ENCODE results near the gene LPP.

Gene LPP

DNA sequence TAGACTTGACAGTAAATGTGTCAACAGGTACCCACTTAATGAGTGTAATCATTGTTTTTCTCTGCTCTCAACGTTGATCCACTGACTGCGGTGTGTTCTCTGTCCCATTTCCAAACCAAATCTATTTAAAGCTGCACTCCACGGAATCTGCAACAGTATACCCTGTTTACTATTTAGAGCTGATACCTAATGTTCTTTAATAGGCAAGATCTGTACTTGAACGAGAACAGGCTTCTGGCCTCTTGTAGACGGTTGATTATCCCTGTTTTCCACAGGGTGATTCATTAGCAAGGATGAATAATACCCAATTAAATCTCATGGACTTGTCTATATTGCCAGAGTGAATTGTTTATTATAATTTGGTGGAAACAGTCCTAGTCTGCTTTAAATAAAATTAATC lies 189.9 kb downstream of the LPP start:
- Histone ChIP-seq H3K36me3 (replicated peaks) (no peaks in the 10 kb centered on the region), H3K9me3 (no peaks in the 10 kb centered on the region), H3K27me3 (ENCODE audit: low read depth) (no peaks in the 10 kb centered on the region), H3K4me1 (no peaks in the 10 kb centered on the region), H3K4me3 (no peak overlapping the region)
- in situ Hi-C loops (cut with MboI; ENCODE audit: low sequenced_read_pairs): no loop called here
- no peak for DNase-seq (ENCODE audit: low spot score in 2 of 2)

DNA sequence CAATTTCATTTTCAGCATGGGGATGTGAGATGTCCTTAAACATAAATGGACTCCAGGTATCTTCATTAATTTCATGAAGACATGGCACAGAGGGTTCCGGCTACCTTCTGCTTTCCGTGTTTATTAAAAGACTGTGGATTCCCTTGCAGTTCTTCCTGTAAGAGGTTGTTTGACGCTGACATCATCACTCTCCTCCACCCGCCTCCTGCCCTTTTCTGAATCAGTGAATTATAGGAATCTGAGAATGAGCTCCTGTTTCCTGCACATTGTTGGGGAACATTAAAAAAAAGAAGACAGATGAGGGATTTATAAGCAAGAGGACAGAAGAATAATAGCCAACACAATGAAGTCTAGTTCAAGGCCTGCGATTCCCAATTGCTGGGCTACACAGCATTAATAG lies 191.3 kb downstream of the LPP start:
- DNase-seq (ENCODE audit: low spot score in 2 of 2): no peak
- H3K4me1 ChIP-seq: no peaks in the 10 kb centered on the region
- no peaks in the 10 kb centered on the region for H3K9me3 ChIP-seq
- in situ Hi-C loops (cut with MboI; ENCODE audit: low sequenced_read_pairs): no loop called here
- no peaks in the 10 kb centered on the region for H3K36me3 ChIP-seq (replicated peaks)
- no peaks in the 10 kb centered on the region for H3K27me3 ChIP-seq (ENCODE audit: low read depth)
- H3K4me3 ChIP-seq: no peak overlapping the region

DNA sequence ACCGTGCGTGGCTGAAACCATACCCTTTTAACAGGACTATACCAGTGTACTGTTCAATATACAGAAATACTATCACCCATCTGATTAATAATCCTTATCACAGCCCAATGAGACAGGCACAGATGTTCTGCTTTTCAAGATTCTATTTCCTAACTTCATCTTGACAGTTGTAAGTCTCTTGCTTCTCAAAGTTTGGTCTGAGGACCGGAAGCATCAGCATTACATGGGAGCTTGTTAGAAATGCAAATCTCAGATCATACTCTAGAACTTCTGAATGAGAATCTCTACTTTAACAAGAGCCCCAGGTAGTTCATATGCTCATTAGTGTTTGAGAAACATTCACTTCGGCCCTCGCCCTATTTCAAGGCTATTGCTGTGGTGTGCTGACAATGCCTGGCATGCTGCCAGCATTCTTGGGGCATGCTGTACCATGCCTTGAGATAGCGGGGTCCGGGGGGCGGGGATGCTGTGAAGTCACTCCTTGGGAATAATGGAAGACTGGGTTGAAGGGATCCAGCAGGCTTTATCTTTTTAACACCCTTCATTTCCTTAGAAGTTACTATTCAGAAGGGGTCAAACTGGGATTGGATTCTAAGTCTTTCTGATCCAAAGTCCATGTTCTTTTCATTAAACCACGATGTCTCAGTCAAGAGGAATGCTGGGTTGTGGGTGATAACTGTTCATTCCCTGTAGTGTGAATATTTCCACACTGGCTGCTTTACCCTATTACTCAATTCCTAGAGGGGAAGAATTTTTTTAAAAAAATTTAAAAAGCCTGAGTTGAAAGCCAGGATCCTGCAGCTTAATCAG lies 194.7 kb downstream of the LPP start:
- Histone ChIP-seq H3K4me3 (no peak overlapping the region), H3K4me1 (peaks cover 3% of the 10 kb centered on the region; the same call in 1 of the 2 replicates), H3K9me3 (no peaks in the 10 kb centered on the region), H3K27me3 (ENCODE audit: low read depth) (no peaks in the 10 kb centered on the region), H3K36me3 (replicated peaks) (no peaks in the 10 kb centered on the region)
- in situ Hi-C loops (cut with MboI; ENCODE audit: low sequenced_read_pairs): no loop called here
- DNase-seq (ENCODE audit: low spot score in 2 of 2): peak in 1 of 2 experiments; percentile 17

DNA sequence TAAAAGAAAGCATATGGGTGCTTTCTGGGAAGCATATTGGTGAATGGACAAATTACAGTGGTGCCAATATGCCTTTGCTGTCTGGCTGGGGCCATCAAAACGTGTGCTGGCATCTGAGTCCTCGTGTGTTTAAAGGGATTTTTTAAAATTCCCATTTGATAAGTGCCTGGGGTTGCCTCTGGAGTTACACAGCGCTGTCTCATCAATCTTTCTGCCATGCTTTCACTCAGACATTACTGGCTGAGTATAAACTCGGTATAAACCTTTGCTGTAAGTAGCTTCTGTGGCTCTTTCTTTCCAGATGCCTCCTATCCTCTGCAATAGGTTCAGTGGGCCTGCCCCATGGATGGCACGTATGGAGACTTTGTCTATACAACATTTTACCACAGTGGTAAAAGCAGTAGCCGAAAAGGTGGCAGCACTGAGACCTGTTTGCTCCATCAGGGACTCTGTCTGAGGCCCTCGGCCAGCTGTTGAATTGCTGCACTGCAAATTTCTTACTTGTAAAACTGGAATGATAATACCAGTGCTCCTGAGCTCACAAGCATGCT lies 195.5 kb downstream of the LPP start:
- Histone ChIP-seq H3K36me3 (replicated peaks) (no peaks in the 10 kb centered on the region), H3K4me1 (peaks cover 7% of the 10 kb centered on the region; the same call in 1 of the 2 replicates), H3K9me3 (no peaks in the 10 kb centered on the region), H3K27me3 (ENCODE audit: low read depth) (no peaks in the 10 kb centered on the region), H3K4me3 (no peak overlapping the region)
- DNase-seq (ENCODE audit: low spot score in 2 of 2): peak in 1 of 2 experiments; percentile 17
- in situ Hi-C loops (cut with MboI; ENCODE audit: low sequenced_read_pairs): no loop called here

DNA sequence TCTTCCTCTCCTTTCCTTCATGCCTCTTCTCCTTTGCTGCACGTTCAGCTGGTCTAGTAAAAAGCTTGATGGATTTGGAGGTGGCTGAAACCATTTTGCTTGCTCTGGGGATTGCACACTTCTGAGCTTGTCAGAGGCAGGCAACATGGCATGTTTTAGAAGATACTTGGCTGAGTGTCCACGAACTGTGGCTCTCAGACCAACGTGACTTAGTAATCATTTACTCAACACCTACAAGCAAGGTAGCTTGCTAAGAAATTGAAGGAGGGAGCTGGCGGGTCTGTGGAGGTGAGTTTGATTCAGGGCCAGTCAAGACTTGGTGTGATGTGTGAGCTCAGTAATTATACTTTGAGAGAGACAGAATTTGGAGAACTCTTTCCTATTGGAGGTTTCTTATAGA lies 196.0 kb downstream of the LPP start:
- no peaks in the 10 kb centered on the region for H3K27me3 ChIP-seq (ENCODE audit: low read depth)
- in situ Hi-C loops (cut with MboI; ENCODE audit: low sequenced_read_pairs): no loop called here
- peaks cover 10% of the 10 kb centered on the region; the same call in 1 of the 2 replicates for H3K4me1 ChIP-seq
- no peak overlapping the region for H3K4me3 ChIP-seq
- no peak for DNase-seq (ENCODE audit: low spot score in 2 of 2)
- no peaks in the 10 kb centered on the region for H3K36me3 ChIP-seq (replicated peaks)
- H3K9me3 ChIP-seq: no peaks in the 10 kb centered on the region

DNA sequence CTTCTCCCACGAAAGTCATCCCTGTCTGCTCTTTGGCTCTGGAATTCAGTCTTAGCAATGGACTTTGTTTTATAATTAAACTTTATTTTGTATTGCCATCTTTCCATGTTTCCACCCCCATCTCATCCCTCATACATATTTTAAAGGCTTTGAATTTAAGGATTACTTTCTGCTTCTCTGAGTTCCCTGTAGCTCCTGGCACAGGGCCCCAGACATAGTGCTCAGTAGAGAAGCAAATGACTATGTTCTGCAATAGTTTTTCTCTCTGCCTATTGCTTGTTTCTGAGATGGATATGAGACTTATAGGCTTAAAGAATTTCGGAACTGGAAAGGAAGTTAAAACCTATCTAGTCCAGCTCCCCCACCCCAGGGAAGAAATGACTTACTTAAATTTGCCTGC lies 197.0 kb downstream of the LPP start:
- Histone ChIP-seq H3K9me3 (no peaks in the 10 kb centered on the region), H3K4me1 (peaks cover 10% of the 10 kb centered on the region; the same call in 1 of the 2 replicates), H3K4me3 (no peak overlapping the region), H3K36me3 (replicated peaks) (no peaks in the 10 kb centered on the region), H3K27me3 (ENCODE audit: low read depth) (no peaks in the 10 kb centered on the region)
- in situ Hi-C loops (cut with MboI; ENCODE audit: low sequenced_read_pairs): no loop called here
- no peak for DNase-seq (ENCODE audit: low spot score in 2 of 2)

DNA sequence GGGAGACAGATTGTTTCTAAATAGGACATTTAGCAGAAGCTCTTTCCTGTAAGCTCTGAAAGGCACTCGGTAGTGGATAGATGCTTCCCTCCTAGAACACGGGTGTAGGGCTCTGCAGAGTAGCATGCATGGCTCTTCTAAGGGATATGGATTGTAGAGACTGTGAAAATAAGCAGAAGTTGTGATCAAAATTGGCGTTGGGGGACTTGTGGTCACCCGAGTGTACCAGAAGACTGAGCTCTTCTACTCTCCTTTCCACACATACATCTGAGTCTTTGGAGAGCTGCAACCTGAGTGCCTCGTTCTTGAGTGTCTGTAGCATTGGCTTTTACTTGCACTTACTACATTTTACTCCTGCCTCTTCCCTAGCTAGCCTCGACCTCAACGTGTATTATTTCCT lies 197.7 kb downstream of the LPP start:
- H3K4me3 ChIP-seq: no peak overlapping the region
- H3K27me3 ChIP-seq (ENCODE audit: low read depth): no peaks in the 10 kb centered on the region
- H3K9me3 ChIP-seq: no peaks in the 10 kb centered on the region
- in situ Hi-C loops (cut with MboI; ENCODE audit: low sequenced_read_pairs): no loop called here
- no peak for DNase-seq (ENCODE audit: low spot score in 2 of 2)
- no peaks in the 10 kb centered on the region for H3K36me3 ChIP-seq (replicated peaks)
- H3K4me1 ChIP-seq: peaks cover 10% of the 10 kb centered on the region; the same call in 1 of the 2 replicates

DNA sequence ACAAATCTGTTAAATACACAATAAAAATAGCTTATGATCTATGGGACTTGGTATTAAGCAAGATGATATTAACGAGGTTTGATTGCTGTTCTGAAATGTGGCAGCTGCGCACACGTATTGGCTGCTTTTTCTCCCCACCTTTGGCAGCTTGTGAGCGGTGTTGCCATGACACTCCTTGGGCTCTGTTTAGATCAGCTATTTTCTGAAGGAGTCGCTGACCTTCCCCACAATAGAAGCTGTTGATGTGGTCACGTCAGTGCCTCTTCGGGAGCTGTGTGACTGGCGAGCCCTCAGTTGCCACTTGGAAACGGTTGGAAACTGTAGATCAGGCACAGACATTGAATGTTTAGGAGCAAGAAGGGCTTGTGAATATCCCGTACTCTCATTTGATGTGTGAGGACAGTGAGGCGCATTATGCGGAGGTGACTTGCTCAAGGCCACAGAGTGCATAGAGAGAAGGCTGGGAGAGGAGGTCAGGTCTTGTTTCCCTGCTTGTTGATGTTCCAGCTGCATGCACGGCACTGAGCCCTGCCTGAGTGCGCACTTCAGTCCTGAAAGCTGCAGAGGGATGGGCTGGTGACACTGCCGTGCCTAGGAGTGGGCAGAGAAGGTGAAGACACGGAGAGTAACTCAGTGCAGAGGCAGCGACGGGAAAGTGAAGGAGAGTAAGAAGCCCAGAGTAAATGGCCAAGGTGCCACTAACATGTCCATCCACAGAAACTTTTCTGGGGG lies 198.4 kb downstream of the LPP start:
- Histone ChIP-seq H3K4me3 (no peak overlapping the region), H3K9me3 (no peaks in the 10 kb centered on the region), H3K36me3 (replicated peaks) (no peaks in the 10 kb centered on the region), H3K27me3 (ENCODE audit: low read depth) (no peaks in the 10 kb centered on the region), H3K4me1 (peaks cover 10% of the 10 kb centered on the region; the same call in 1 of the 2 replicates)
- no peak for DNase-seq (ENCODE audit: low spot score in 2 of 2)
- in situ Hi-C loops (cut with MboI; ENCODE audit: low sequenced_read_pairs): no loop called here

DNA sequence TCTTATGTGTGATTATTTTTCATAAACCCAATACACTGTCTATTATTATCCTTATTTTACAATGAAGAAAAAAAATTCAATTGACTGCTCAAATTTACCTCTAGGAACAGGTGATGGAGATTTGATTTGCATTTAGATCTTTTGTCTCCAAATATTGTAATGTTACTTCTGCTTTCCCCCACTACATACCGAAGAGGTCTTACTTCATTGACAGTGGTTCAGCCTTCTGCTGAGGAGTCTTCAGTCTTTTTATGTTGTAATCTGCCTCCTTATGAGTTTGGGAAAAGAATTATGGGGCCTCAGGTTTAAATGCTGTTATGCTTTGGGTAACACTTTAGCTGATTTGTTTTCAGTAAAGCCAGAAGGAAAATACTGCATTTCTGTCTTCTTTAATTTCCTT lies 199.5 kb downstream of the LPP start:
- no peaks in the 10 kb centered on the region for H3K27me3 ChIP-seq (ENCODE audit: low read depth)
- H3K36me3 ChIP-seq (replicated peaks): no peaks in the 10 kb centered on the region
- no peaks in the 10 kb centered on the region for H3K9me3 ChIP-seq
- no peak for DNase-seq (ENCODE audit: low spot score in 2 of 2)
- no peak overlapping the region for H3K4me3 ChIP-seq
- in situ Hi-C loops (cut with MboI; ENCODE audit: low sequenced_read_pairs): no loop called here
- peaks cover 10% of the 10 kb centered on the region; the same call in 1 of the 2 replicates for H3K4me1 ChIP-seq

DNA sequence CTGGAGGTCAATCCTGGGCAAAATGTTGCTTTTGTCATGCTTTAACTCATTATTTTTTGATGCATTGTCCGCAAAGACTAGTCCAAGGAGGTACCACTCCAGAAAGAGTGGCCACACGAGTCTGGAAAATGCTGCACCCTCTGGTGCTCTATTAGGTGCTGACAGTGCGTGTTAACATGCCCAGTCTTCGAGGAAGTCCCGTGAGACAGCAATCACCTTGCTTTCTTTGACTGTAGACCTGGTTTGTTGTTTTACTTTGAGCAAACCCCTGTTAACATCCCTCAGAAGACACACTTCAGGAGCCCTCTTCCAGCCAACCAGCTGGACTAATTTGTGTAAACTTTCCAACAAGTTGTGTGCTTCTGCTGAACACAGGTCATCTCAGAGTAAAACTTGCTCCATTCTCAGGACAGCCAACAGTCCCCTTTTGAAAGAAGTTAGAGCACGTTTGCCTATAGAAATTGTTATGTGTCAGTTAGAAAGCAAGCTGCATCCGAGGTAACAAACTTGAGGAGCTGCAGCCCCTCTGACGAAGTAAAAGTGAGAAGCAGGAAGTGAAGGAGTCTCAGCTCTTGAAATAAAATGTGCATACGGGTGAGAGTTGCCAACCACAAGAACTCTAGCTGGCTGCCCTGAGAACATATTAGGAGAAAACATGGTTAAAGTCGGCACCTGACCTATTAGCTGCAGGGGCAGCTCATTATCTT lies 205.0 kb downstream of the LPP start:
- DNase-seq (ENCODE audit: low spot score in 2 of 2): no peak
- H3K4me3 ChIP-seq: no peak overlapping the region
- in situ Hi-C loops (cut with MboI; ENCODE audit: low sequenced_read_pairs): no loop called here

DNA sequence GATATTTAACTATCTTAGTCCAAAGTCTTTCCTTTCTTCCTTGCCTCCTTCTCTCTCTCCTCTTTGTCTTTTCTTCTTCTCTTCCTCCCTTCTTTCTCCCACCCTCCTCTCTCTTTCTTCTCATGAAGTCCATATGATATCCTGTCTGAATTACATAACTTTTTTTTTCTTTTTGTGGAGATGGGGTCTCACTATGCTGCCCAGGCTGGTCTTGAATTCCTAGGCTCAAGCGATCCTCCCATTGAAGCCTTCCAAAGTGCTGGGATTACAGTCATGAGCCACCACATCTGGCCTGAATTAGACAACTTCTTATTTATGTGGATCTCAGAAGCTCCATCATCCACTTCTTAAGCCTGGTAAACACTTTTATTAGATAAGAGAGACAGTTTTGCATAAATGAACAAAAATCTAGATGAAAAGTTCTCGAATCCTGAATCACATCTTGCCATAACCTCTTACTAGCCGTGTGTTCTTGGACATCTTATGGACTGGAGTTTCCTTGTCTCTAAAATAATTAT lies 206.5 kb downstream of the LPP start:
- no peak for DNase-seq (ENCODE audit: low spot score in 2 of 2)
- Histone ChIP-seq H3K36me3 (replicated peaks) (no peaks in the 10 kb centered on the region), H3K9me3 (no peaks in the 10 kb centered on the region), H3K4me3 (no peak overlapping the region), H3K27me3 (ENCODE audit: low read depth) (no peaks in the 10 kb centered on the region), H3K4me1 (no peaks in the 10 kb centered on the region)
- in situ Hi-C loops (cut with MboI; ENCODE audit: low sequenced_read_pairs): no loop called here

More for the DNA sequence above, 205.0 kb downstream of the LPP start:
- Histone ChIP-seq H3K27me3 (ENCODE audit: low read depth) (no peaks in the 10 kb centered on the region), H3K9me3 (no peaks in the 10 kb centered on the region), H3K4me1 (peaks cover 5% of the 10 kb centered on the region; the same call in 1 of the 2 replicates), H3K36me3 (replicated peaks) (no peaks in the 10 kb centered on the region)

DNA sequence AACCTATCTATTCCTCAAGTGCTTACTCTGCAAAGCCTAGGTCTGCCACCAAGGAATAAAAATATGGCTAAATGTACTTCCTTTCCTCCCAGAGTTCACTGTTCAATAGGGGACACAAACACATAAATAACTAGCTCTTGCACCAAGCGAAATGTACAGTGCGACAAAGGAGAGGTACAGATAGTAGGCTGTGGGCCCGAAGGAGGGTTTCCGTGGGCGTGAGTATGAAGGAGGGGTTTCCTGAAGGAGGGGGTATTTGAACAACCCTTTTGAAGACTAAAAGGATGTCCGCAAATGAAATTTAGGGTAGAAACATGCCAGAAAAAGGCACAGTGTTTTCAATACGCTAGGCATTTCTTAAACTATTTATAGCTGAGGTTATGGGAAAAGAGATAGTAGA lies 207.9 kb downstream of the LPP start:
- DNase-seq (ENCODE audit: low spot score in 2 of 2): no peak
- in situ Hi-C loops (cut with MboI; ENCODE audit: low sequenced_read_pairs): no loop called here
- Histone ChIP-seq H3K4me3 (no peak overlapping the region), H3K27me3 (ENCODE audit: low read depth) (no peaks in the 10 kb centered on the region), H3K36me3 (replicated peaks) (no peaks in the 10 kb centered on the region), H3K4me1 (no peaks in the 10 kb centered on the region), H3K9me3 (no peaks in the 10 kb centered on the region)

DNA sequence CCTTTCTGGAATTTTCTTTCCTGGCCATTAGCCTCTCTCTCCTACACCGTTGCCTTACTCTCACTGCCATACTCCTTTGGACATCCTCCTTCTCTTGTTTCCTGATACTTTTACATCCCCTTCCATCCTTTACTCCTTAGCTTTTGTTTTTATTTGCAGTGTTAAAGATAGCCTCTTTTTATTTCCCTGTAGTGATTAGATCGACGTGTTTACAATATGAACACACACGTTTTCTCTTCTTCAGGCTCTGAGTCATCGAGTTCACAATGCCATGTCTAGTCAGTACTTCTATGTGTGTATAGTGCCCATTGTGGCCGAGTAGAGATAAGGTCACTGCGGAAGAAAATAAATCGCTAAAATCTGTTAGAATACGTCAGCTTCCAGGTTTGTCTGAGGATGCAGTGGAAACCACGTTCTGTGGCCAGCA lies 208.5 kb downstream of the LPP start:
- H3K4me1 ChIP-seq: no peaks in the 10 kb centered on the region
- H3K27me3 ChIP-seq (ENCODE audit: low read depth): no peaks in the 10 kb centered on the region
- H3K36me3 ChIP-seq (replicated peaks): no peaks in the 10 kb centered on the region
- H3K4me3 ChIP-seq: no peak overlapping the region
- no peaks in the 10 kb centered on the region for H3K9me3 ChIP-seq
- in situ Hi-C loops (cut with MboI; ENCODE audit: low sequenced_read_pairs): no loop called here
- peak; percentile 5 to 9 for DNase-seq (ENCODE audit: low spot score in 2 of 2)

Measured in HAP-1 (cell line).